ENCODE data around the gene SAFB2.
A peak's percentile ranks its signal among the peaks of the same experiment; 100 is the strongest.

Gene SAFB2

DNA sequence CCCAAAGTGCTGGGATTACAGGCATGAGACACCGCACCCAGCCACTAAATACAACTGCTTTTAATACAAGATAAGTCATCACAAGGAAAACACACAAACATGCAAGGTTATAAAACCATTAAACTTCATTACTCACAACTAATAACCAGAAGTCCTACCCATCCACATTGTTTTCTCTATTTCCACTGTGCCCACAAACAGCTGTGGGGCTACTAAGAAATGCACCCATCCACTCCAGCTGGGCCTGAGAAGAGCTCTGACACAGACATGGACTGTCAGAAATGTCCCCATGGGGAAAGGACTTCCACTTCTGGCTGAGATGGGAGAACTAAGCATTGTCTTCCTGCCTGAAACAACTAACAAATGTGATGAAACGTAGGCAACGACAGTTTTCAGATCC, 17.2 kb downstream of the SAFB2 start:
- DNase-seq = no peak

DNA sequence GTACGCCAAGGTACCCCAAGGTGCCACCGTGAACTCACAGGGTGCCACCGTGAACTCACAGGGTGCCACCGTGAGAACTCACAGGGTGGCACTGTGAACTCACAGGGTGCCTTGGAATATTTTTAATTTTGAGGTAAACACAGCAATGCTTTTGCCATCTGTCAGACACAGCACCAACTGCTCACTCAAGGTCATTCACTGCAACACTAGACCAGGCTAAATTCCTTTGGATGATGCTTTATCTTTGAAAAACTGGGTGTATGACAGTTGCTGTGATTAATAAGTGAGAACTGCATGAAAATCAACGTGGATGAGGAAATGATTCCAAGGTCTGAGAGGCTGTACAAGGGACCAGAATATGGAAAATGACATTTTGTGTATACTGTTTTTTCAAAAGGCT, 18.9 kb downstream of the SAFB2 start:
- no peak for DNase-seq

DNA sequence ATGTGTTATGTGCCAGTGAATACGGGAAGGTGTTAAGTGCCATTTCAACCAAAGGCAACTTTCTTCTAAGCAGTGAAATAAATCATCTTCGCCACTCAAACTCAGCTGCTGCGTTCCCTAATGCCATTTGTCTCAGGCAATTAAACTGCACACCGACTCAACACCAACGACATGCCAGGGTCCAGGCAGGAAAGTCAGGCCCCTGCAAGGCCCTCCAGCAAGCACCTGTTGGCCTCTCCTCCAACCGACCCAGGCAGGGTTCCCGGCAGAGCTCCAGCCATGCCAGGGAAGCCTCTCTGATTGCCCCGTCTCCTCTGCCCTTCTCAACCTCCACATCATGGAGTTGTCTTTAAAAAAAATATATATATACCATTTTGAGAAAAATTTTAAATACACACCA, 21.8 kb downstream of the SAFB2 start:
- DNase-seq = no peak

DNA sequence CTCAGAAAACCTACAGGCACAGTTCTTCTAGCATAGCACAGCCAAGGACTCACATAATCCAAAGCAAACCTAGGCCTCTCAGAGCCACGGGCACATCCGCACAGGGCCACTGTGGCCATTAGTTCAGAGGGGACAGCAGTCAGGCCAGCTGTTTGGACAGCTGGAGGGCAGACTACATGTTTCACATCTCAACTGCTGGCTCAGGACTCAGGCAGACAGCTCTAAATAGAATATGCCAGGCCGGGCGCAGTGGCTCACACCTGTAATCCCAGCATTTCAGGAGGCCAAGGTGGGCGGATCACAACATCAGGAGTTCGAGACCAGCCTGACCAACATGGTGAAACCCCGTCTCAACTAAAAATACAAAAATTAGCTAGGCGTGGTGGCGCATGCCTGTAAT, 26.8 kb downstream of the SAFB2 start:
- no peak for DNase-seq

DNA sequence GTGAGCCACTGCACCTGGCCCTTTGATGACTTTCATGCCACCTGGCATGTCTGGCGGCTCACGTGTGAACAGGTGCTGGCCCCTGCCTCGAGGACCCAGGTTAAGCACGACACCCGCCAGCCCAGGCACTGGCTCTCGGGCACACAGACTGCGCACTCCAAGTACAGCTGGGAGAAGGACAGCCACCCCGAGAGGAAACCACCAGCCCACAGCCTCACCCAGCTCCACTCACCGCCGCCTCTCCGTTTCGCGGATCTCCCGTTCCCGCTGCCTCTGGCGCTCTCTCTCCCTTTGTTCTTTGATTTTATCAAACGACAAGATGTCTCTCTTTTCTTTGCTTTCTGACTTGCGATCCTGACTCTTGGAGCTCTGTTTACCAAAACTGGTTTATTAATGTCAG, 27.4 kb downstream of the SAFB2 start:
- no peak for DNase-seq

DNA sequence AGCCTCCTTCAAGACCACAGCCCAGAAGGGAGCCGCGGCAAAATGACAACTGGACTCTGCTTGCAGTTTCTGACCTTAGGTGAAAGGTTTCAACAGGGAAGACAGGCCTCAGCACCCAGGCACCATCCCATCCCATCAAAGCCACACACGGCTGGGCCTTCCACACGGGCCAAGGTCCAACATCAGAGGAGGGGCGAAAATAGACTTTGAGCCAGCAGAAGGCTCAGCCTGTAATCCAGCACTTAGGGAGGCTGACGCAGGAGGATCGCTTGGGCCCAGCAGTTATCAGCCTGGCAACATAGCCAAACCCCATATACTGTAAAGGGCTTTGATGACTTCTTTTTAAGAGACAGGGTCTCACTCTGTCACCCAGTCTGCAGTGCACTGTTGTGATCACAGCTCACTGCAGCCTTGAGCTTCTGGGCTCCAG, 28.0 kb downstream of the SAFB2 start:
- DNase-seq = no peak

DNA sequence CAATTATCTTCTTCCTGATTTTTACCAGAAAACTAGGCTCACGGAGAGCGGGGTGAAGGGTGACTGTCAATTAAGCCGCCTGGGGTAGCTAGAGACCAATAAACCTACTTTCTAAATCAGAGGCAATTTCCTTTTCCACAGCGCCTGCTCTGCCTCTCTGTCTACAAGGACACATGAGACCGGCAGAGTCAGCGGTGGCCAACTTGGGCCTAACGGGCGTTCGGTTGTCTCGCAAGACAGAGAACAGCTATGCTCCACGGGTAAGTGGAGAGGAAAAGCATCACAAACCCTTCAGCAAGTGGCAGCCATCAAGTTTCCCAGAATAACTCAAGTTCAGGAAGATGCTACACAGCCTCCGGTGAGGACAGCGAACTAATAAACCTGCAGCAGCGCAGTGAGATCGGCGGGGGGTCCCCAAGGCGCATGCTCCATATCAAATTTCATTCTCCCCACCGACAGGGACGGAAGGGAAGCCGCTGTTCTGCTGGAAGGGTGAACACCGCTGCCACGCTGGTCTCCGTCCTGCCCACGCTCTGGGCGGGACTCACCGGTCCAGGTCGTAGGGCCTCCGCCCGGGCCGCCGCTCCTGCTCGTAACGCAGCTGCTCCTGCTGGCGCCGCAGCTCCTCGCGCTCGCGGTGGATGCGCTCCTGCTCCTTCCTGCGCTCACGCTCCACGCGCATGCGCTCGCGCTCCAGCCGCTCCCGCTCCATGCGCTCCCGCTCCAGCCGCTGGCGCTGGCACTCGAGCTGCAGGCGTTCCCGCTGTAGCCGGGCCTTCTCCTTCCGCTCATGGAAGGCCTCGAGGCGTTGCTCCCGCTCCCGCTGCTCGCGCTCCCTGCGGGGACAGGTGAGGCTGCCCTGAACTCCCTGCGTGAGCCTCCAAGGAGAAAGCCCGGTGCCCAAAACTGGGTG, 29.0 kb downstream of the SAFB2 start:
- DNase-seq = no peak

DNA sequence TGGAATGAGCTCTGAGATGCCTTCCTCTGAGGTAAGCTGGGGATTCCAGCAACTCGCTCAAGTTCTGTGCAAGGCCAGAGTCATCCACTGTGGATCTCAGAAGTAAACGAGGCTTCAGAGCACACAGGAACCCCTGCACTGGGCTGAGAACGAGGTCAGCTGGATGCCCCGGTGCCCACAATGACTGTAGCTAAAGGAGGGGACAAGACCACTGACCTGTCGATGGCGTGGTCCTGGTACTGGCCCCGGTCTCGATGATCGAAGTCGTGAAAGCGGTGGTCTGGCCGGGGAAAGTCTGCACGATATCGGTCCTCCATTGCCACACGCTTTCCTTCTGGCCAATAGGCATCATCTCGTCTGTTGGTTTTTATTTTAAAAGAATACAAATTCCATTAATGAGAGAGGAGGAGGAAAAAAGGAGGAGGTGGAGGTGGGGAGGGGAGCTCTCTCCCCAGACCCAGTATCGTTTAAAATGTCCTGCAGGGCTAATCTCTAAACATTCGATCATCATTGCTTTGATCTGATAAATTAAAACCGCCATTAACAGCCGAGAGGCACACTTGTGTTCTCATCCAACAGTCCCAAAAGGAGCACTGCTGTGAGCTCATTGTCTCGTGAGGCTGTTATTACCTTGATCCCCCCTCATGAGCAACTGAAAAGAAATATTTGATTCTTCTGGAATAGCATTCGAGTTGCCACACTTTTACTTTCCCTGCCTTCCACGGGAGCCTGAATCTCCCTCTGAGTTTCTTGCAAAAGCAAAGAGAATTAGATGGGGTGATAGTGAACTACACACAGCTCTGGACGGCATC, 29.8 kb downstream of the SAFB2 start:
- no peak for DNase-seq

DNA sequence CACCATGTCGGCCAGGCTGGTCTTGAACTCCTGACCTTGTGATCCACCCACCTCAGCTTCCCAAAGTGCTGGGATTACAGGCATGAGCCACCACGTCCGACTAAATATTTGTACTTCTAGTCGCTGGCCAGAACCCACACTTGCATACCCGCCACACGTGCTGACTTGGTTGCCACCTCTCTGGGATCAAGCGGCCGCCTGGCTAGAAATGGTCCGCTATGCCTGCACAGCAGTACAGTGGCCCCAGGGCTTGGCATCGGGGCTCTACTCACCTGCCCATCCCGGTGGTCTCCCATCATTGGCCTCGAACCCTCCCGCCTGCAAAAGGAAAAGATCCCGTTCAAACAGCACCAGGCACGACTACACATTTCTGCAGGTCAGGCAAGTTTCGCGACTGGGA, 31.1 kb downstream of the SAFB2 start:
- DNase-seq = no peak

DNA sequence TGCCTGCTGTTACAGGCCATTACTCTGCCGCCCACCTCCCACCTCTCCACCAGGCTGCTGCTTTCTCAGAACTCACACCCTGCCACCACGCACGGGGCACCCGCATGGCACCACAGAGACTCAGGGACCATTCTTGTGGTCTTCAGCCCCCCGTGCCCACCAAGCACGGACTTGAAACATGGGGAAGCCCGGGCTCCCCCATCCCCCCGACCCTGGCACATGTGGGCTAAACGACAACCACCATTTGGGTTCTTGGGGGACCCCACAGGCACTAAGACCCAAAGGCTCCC, 31.8 kb downstream of the SAFB2 start:
- DNase-seq = no peak

DNA sequence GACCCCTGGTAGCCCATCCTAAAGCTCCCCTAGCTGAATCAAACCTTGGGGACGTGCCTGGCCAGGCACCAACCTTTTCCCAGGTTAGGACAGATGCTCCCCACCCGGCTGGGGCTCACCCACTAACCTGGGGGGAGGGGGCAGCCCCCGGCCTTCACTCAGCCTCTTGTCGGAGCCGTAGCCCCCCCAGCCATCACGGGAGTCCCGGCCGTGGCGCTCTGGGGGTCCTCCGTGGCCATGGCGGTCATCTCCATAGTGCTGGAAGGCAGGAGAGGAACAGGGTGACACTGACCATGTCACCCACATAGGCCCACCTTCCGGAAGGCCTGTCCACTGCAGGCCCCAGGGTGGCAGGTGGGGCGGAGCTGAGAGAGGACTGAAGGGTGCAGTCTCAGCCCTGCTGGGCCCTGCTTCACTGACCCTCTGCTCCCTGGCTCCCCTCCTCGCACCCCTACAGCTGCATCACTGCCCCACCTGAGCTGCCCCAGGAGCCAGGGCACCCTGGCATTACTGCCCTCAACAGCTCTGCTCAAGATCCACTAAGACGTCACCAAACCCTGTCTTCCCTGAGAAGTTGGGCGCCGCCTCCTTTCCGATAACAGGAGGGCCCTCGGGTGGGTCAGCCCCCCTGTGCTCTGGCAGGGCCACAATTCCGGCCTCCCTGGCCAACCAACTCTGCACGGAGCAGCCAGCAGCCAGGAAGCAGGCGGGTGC, 32.3 kb downstream of the SAFB2 start:
- DNase-seq = no peak

DNA sequence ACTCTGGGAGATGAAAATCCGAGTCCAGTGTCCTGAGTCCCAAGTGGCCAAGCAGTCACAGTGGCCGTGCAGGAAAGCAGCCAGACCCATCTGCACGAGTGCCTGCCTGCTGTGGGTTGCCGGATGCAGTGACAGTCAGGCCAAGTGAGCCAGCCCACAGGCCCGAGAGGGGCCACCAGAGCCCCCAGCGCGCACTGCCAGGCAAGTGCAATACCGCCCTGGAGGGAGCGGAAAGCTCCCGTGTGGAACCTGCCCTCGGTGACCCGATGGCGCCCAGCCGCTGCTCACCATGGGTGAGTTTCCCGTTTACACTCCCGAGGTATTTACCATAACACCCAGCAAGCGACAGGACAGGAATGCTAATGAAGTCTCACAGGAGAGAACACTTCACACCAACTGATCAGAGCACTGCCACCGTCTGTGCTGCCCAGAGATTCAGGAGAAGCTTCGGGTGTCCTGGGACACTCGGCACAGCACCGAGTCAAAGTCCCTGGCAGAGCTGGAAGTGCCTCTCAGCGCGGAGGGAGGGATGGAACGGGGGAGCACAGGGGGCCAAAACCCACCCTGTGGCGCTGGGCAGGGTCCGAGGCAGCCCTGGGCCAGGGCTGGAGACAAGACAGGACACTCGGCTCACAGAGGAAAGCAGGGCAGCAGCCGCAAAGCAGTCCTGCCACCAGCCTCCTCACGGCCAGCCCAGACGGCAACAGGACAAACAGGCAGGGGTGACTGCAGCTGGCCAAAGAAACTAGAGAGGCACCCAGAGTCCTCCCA, 33.5 kb downstream of the SAFB2 start:
- no peak for DNase-seq

DNA sequence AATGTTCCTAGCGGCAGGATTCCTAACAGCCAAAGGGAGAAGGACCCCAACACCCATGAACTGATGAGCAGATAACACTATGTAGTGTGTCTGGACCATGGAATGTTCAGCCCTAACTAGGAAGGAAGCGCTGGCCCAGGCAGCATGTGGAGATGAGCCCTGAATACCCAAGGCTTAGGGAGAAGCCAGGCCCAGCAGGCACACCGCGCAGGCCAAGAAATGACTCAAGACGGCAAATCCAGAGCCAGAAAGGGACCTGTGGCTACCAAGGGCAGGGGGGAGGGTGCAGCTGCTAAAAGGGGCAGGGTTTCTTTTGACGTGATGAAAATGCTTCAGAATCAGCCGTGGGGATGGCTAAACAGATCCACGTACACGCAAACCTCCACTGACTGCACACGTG, 34.1 kb downstream of the SAFB2 start:
- DNase-seq = no peak

DNA sequence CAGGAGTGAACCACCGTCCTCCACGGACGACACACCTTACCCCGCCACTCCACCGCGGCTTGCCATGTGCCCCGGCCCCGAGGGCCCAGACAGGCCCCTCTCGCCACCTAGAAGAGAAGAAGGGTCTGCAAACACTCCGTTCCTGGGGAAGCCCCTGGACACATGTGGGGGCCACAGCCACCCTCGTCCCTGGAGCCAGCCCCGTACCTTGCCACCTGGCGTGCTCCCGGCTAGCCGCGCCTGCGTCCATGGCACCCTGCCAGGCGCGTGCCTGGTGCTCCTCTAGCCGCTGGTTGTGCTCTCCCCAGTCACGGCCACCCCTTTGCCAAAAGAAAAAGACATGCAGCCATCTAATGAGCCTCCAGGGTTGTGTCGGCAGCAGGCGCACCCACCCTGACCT, 34.9 kb downstream of the SAFB2 start:
- no peak for DNase-seq

DNA sequence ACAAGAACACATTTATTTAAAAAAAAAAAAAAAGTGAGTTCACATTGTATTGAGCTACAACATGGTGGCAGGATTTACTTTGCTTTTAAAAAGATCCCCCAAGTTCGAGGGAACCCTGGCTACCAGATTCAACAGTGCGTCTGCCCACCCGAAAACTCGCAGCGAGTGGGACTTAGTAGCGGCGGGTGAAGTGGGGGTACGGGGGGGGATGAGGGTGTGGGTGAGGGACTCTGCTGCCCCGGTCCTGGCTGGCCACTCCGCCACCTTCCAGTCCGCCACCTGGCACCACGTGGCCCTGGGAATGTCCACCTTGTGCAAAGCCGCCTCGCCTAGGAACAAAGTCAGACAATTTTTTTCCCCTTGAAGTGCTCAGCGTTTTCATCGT, 35.5 kb downstream of the SAFB2 start:
- DNase-seq = no peak

DNA sequence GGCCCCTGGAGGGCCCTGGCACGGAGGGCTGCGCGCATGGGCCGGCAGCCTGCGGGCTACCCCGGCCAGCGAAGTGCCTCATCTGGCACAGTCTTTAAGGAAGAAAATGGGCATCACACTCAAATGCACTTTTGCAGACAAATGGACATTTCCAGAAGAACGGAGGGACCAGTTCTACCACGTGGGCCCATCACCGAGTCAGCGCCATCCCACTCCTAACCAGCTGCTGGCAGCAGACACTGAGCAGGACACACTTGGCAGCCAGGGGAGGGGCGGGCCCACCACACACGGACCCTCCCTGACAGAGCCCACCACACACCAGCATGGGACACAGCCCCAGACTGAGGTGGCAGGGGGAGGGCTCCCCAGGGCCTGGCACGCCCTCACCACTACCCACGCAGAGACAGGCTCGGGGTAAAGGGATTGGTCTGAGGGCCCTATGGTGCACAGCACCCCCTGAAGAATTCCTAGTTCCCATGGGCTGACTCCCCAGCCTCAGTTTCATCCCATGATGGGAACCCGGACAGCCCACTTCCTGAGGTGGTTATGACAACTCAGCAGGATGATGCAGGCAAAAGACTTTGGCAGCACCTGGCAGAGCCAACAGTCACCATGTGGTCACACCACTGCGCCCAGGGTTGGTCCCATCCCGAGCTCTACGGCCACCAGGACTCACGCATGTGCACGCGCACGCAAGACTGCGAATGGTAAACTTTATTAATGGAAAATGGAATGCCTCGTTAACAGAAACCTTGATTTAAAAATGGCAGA, 36.1 kb downstream of the SAFB2 start:
- DNase-seq = no peak

DNA sequence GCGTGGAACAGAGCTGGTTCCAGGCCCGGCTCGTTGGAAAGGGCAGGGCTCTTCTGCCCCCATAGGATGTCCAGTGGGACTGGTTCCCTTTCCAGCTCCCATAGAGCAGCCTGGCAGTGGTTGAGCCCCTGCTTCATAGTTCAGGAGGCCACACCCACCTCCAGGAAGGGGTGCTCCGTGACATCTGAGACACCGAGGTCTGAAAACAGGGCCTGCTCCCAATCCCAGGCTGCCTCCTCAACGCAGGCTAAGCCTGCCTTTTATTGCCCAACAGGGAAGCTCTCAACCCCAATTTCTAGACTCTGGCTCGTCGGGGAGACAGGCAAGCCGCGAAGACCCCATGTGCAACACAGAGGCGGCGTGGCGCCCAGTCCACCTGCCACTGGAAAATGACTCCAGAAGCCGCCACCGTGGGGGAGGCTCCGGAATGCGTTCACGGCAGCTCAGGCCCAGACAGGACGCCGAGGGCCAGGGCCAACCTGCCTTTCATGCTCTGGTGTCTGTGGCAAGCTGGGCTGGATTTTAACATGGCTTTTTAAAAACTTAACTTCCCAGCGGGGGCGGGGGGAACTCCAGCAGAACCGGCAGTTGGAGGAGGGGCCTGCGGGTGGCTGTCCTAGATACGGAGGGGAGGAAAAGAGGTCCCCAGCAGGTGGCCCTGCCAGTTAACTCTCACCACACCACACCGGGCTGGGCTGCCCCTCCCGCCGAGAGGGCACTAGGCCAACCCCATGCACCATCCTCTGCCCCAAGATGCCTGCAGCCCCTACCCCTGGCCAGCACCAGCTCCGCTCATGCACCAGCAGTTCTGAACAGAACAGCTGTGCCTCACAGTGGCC, 36.9 kb downstream of the SAFB2 start:
- DNase-seq = peak; percentile 67

DNA sequence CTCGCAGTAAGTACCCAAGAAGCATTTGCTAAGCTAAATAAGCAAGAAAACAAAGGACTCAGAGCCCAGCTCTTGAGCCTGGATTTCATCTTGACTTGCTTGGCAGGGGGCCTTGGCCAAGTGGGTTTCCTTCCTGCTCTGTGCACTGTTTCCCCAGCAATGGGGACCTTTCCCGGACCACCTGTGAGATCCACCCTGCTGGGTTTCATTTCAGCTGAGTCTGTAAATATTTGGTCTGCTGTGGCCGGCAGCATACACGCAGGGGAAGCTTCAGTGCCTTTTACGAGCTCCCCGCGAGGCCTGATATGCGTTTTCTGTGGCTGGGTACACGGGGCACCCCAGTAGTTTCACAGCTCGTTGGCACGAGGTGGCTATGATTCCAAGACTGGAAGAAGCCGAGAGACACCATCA, 42.4 kb downstream of the SAFB2 start:
- peak; percentile 92 for DNase-seq

DNA sequence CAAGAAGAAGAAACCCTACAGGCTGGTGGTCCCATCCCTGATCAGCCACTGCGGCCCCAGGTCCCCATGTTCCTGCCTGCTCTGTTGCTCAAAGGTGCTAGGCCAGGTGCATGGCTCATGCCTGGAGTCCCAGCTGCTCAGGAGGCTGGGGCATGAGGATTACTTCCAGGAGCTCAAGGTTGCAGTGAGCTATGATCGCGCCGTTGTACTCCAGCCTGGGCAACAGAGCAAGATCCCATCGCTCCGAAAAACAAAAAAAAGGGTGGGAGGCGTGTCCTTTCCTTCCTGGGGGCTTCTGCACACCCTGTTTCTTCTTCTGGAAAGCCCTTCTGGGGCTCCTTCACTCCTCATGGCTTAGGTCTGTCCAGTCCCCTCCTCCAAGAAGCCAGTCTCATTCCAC, 42.9 kb downstream of the SAFB2 start:
- DNase-seq = no peak

DNA sequence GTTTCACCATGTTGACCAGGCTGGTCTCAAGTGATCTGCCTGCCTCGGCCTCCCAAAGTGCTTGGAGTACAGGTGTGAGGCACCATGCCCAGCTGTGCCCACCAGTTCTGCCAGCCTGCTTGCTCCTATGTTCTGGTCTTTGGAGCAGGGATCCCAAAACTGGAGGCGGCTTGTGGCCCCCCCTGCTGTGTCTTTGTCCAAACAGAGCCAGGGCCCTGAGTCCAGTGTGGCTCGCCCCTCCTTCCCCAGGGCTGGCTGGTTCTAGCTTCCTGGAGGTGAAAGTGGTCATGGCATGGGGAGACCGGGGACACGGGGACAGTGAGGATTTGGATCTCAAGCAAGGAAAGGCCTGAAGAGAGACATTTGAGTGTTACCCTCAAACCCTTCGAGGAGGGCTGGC, 43.3 kb downstream of the SAFB2 start:
- DNase-seq = no peak

Data from DMS79 (cell line).